Epidermal melanocyte (primary cell): ENCODE measurements around the gene ZBTB34.

Experiments used
- DNase-seq: peaks from one replicate; pipeline ENCODE4 v3.0.0; 2011; ENCODE audit warnings: low spot score; ENCODE audit not compliant: insufficient read length

The ZBTB34 gene

DNA sequence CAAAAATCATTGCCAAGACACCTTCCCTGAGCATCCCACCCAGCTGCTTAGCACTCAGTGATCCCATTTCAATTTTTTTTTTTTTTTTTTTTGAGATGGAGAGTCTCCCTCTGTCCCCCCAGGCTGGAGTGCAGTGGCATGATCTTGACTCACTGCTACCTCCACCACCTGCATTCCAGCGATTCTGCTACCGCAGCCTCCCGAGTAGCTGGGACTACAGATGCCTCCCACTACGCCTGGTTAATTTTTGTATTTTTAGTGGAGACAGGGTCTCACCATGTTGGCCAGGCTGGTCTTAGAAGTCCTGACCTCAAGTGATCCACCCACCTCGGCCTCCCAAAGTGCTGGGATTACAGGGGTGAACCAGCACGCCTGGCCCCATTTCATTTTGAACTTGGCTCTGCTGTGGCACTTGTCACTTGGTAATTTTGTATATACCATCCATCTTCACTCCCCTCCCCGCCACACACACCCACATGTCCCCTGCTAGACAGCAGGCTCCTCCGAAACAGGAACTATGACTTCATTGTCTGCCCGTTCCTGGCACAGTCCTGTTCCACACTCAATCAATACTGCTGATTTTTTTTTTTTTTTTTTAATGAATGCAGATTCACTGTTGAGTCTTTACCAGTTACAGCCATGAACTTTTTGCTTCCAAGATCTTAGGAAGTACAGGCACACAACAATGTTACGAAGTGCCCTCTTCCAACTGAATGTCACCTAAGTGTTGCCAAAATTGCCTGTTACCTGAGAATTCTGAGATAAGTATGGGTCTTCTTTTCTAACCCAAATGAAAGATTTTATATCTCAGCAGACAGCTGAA lies 17.3 kb upstream of the ZBTB34 start:
- DNase-seq: no peak

DNA sequence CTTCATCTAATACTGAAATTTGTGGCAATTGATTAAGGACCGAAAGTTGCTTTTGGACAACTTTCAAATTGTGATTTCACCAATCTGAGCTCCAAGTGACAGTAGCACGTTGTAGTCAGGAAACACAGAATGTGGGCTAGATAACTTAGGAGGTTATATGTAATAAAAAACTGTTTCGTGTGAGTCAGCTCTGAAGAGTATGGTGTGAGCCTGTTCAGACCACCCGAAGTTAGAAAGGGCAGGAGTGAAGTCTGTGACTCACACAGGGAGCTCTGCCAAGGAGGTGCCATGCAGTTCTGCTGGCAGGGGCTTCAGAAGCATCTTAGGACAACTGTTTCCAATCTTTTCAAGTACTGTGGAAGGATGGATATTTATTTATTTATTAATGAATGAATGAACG lies 16.4 kb upstream of the ZBTB34 start:
- no peak for DNase-seq

DNA sequence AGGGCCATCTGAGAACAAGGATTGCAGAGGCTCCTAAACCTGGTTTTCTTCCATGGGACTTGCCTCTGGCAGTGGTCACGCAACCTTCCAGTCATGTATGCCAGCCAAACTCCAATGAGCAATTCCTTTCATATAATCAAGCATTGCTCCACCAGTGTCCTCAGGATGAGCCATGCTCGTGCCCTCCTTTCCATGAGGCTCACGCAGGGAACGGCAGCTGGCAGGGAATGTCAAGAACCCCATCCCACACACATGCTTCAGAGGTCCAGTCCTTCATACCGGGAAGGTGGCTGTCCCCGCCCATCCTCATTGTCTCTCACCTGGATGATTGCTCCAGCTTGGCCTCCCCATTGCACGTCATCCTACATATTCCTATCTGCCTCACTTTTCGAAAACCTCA lies 13.4 kb upstream of the ZBTB34 start:
- DNase-seq: no peak

DNA sequence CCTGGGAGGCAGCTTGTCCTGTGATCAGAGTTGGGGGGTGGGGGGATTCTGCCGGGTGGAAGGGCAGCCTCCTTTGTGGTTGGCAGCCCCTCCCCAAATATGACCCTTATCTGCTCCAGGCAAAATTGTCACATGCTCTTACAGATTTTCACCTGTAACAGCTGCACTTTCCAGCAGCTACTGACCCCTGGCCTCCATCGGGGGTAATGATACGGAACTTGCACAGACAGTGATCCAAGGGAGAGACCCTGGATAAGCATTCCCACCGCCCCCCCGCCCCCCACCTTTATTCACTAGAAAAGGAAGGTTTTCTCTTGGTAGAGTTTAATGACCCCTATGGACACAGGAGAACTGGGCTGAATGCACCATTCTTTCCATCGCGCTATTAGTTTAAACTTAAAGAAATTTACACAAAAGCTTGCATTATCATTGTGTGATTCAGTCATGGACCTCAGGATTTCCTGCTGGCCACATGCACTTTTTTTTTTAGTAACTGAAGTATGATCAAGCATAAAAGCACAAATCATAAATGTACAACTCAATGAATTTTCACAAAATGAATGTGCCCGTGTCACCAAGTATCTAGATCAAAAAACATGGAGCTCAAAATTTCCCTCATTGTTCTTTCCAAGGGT lies 10.7 kb upstream of the ZBTB34 start:
- DNase-seq: no peak

DNA sequence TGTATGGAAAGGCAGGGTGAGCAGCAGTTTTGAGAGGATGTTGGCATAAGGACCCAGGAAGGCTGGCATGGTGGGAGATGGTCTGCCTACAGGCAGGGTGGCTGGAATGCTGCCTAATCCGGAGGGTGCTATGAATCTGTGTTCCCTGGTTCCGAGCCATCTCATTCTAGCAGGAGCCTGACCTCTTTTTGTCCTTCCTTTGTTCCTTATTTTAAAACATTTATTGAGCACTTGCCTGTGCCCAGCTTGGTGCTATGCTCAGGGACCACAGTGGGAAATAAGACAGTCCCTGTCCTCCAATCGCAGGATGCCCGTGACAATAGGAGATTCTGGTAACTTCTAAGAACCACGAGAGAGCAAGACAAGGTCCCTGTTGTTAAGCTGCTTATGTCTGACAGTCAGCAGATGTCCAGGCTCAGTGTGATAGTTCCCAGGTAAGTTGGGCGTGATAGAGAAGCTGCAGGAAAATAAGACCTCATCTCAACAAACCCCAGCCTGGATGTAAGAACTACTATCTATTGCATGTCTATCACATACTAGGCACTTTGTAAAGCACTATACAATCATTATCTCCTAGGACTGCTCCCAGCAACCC lies 9.1 kb upstream of the ZBTB34 start:
- no peak for DNase-seq

DNA sequence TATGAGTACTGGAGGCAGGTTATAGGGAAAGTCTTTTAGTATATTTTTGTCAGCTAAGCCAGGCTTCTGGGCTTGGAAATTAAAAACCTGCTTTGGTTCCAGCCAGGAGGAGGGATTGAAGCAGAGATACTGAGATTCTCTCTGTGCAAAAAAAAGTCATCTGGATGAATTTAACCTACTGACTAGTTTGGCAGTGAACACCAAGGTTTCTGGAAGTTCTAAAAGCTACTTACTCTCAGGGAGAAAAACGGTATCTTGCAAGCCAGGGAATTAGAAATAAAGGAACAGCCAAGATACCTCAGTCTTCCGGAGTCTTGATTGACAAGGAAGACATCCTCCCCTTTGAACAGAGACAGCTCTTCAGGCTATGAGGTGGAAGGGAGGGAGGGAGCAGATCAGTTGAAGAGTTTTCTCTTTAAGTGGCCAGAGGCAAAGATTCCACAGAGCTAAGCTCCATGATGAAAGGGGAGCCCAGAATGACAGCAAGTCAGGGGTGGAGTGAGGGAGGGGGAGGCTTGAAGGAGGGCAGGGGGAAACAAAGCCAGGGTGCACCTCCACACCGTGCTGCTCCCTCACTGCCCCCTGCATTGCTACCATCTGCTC lies 8.3 kb upstream of the ZBTB34 start:
- DNase-seq: no peak

DNA sequence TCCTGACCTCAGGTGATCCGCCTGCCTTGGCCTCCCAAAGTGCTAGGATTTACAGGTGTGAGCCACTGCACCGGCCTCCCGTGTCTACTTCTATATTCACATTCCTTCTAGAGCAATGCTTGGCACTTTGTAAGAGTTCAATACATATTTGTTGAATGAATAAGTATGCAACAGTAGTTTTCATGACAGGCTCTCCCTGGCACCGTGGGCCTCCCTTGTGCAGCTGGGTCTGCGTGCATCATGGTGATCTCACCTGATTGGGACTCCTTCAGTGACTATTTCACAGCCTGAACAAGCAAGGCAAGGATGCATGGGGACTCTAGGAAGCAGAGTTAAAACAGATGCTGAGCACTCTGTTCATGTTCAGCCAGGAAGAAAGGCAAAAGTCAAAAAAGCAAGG lies 6.8 kb upstream of the ZBTB34 start:
- no peak for DNase-seq

DNA sequence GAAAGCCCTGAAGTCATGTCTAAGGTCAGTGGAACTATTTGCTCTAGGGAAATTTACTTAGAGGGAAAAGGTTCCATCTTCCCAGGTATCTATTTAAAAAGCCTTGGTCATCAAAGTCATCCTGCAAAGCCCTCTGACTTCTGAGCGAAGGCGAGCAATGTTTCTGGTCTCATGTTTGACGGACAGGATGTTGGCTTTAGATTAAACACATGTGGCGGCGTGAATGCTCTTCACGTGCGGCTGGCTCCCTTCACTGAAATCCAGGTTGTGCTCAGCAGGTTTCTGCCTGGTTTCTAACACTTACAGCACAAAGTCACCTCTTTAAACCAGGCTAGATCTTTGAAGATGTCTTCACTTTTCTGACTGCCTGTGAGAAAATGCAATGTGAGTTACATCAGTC lies 5.7 kb upstream of the ZBTB34 start:
- no peak for DNase-seq

DNA sequence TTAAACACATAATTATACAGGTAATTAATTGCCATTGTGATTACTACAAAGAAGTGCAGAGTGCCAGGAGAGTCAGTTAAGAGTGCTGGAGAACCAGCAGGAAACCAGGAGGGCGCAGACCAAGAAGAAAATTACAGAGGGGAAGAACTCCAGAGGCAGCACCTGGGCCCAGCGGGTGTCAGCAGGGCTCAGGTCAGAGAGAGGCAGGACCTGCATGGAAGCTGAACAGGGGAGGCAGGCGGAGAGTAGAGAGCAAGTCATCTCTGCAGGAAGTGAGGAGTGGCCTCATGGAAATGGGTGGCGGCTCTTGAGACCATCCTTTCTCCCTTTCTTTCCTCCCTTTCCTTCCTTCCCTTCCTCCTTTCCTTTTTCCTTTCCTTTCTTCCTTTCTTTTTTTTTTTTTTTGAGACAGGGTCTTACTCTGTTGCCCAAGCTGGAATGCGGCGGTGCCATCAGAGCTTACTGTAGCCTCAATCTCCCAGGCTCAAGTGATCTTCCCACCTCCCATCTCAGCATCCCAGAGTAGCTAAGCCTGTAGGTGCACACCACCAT lies 4.0 kb upstream of the ZBTB34 start:
- DNase-seq: no peak

DNA sequence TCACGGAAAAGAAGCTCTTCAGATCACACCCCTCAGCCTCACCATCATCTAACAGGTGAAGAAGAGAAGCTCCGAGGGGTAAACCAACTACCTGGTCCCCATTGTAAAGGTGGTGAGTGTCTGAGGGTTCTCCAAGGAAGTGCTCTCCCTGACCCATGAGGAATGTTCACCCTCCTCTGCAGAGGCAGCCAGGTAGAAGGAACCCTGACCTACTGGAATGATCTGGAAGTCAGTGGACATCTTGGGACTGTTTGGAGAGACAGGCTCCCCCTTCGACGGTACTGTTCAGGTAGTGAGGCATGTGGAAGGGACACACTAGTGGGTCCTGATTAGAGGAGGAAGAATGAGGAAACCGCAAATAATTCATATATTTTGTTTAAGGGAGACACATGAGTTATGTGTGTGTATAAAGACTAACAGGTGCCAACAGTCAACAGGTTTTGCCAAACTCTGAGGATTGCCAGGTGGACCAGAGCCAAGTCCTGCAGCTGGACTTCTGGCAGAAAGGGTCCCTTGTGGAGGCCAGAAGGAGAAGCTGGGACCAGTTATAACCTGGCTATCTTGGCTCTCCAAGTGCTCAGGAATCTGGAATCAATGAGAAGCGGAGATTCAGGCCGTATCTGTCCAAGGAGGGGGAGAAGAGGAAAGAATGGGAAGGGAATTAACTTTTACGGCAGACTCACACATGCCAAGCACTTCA lies 3.0 kb upstream of the ZBTB34 start:
- DNase-seq: no peak

DNA sequence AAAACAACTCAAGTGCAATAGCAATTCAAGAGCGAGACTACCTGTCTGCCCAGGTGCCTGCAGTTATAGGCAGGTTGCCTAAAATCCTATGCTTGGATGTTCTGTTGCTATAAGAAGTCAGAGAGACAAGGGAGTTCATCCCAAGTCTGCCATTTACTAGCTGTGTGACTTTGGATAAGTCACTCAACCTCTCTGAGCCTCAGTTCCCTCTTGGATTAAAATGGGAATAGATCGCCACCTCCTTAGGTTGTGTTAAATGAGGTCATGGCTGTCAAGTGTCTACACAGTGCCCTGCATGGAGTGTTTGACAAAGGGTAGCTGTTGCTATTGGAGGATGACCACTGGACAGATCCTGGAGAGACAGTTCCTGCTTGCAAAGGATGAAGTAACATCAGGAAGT lies 1.3 kb upstream of the ZBTB34 start:
- DNase-seq: no peak

DNA sequence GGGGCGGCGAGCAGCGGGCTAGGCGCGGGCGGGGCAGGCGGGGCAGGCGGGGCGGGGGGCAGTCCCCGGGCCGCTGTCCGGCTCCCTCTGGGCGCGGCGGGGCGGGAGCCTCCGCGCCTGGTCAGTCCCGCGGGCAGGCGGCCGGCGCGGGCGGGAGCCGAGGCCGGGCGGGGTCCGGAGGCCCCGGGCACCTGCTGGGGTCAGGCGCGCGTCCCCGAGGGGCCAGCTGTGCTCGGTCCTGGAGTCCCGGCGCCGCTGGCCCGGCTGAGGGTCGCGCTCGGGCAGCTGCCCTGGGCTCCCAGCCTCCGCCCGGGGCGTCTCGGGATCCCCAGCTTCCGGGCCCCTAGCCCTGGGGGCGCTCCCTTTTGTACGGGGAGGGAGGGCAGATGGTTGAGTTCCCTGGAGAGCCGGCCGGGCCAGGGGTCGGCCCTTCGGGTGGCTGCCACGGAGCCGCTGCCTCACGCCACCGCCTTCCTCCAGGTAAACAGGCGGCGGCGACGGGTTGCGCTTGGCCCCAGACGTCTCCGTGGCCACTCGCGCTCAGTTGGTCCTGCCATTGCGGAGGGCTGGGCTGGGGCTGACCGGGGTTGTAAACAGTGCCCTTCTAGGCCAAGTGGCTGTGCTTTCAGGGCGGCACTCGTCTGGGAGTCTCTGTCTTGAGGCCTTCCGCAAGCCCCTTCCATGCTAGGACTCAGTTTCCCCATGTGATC lies 473 bp downstream of the ZBTB34 start:
- no peak for DNase-seq

DNA sequence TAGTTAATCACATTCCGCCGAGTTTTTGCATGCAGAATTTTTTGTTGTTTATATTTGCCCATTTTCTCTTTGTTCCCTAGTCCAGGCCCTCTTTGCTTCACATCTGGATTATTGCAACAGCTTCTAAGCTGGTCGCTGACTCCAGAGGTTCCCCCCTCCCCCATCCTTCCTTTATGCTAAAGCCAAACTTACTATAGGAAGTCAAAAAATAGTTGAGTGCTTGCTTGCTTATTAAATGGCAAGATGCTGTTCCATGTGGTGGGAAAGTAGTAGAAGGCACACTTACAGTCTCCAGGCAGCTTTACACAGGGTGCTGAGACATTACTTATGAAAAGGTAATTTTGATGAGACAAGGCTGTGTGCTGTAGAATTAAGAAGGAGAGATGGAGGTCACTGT lies 1.3 kb downstream of the ZBTB34 start:
- DNase-seq: no peak

DNA sequence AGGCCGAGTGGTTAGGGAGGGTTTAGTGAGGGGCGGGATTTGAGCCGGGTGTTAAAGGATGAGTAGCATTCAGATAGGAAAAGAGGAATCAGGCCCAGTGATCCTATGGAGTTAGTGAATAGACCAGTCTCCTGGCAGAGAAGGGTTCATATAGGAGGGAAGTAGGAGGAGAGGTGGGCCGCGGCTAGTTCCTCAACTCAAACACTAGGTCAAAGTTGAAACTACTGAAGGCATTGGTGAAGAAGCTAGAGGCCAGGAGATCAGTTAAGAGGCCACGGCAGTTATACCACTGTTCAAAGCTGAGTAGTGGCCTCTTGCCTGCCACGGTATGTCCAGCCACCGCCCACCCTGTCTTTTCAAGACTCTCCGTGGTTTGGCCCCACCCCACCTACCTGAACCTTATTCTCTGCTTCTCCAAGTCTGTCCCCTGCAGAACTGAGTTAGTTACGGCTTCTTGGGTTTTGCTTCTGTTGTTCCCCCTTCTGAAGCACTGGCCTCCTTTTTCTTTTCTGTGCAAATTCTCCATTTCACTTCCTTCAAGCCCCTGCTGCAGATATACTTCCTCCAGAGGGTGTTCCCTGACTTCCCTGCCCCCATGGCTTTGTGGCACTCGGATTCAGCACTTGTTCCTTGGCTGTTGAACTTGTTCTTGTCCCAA lies 1.8 kb downstream of the ZBTB34 start:
- no peak for DNase-seq

DNA sequence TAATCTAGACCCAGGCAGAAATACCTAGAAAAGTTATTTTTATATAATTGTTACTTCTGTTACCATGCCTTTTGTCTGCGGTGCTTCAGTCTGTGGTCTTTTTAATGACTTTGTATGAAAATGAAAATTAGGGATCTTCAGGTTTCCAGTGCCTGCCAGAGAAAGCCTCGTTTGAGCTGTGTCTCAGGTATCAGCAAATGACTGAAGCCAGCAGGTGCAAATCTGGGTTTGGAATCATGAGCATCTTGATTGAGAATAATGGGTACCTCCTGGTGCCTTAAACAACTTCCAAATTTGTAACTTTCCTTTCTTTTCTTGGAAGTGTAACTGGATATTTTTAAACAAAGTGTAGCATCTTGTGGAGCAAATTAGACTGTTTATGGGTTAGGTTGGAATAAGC lies 4.3 kb downstream of the ZBTB34 start:
- no peak for DNase-seq

DNA sequence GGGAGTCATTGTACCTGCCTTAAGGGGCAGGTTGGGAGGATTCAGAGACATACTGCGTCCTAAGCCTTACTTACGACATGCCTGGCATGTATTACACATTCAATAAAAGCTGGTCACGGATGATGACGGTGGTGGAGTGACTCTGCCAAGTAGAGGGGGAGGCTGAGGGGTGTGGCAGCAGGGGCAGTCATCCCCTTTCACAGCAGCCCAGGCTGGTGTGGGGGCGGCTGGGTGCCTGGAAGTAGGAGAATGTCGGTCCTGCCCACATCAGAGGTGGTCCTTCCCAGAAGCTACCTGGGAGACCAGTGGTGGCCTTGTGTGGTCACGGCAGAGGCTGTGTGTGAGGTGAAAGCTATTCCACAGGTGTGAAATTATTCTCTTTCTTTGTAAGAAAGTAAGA lies 8.9 kb downstream of the ZBTB34 start:
- DNase-seq: no peak

DNA sequence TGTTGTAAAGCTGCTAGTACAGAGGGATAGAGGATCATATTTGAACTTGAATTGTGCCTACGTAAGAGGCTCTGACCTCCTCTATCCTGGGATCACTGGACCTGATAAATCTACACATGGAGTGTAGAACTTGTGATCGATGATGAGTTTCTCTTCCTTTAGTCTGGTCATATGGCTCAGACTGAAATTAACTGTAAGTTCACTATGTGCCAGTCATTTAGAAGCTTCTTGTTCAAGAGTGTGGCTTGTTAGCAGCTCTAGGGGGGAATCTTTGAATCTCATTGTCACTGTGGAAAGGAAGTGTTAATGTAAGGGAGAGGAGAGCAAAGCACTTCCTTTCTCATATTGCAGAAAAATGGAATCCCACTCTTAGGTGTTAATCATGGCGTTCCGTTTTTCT lies 12.1 kb downstream of the ZBTB34 start:
- DNase-seq: no peak

DNA sequence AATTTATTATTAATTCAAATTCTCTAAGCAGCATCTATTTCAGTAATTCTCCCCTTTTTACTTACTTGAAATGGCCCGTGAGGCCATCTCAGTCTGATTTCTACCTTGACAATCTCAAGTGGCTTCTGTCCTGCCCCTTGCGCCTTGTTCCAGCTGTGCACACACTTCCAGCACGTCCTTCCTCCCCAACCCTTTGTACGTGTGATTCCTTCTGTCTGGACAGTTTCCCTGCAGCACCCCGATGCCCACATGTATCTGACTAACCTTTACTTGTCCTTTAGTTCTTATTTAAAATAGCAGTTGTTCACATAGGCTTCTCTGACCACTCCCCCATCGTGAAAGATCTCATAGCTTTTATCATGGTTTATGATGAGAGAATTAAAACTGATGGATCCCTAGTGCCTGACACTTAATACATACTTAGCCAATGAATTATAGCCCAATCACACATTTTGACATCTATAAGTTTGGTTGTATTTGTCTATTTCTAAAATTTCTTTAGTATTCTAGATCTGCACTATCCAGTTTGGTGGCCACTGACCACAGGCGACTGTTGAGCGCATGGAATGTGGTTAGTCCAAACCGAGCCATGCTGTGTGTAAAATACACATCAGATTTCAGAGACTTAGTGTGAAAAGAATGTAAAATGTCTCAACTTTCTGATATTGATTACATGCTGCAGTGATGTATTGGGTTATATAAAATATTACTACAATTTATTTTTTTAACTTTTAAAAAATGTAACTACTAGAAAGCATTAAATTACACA lies 14.3 kb downstream of the ZBTB34 start:
- no peak for DNase-seq

DNA sequence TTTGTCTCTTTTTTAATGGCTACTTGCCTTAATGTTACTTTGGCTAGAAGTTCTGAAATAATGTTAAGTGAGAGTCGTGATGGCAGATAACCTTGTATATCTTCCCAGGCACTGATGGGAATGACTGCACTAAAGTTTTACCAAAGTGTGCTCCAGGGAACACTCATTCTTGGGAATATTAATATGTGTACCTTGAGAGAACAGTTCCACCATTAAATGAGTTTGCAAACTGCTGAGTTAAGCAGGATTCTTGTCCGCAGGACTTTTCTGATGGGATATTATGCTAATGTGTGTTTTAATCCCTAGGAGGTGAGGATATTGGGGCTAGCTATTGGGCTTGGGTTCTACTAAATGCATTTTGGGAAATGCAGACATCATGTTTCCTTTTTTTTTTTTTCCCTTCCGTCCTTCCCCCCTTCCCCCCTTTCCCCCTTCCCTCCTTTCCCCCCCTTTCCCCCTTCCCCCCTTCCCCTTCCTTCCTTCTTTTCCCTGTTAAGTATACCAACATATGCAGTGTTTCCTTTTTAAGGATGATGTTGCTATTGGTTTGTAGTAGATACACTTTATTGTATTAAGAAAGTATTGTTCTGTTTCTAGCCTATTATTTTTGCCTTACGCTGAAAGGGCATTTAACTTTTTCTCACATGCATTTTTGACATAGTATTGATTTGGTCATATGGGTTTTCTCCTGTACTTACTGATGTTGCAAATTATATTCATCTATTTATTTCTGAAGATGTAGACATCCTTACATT lies 15.5 kb downstream of the ZBTB34 start:
- DNase-seq: no peak
